GM19452 (cell line): ENCODE data around the gene LTBP1.
A peak's percentile ranks its signal among the peaks of the same experiment; 100 is the strongest.

Experiments
- ATAC-seq: cut with Tn5 transposase; IDR thresholded peaks from one replicate; pipeline ENCODE4 v1.9.1; 2021; ENCODE audit not compliant: unreplicated experiment

LTBP1 gene

DNA sequence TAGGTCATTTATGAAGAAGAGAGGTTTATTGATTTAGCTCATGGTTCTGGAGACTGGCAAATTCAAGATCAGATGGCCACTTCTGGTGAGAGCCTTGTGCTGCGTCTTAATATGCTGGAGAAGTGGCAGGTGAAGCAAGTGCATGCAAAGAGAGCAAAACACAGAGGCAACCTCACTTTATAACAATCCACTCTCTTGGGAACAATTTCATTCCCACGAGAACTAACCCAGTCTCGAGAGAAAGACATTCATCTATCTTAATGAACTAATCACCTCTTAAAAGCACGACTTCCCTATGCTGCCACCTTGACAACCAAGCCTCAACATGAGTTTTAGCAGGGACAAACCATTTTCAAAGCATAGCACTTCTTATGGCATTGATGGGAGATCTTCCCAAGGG, 343.2 kb downstream of the LTBP1 start:
- no peak for ATAC-seq

DNA sequence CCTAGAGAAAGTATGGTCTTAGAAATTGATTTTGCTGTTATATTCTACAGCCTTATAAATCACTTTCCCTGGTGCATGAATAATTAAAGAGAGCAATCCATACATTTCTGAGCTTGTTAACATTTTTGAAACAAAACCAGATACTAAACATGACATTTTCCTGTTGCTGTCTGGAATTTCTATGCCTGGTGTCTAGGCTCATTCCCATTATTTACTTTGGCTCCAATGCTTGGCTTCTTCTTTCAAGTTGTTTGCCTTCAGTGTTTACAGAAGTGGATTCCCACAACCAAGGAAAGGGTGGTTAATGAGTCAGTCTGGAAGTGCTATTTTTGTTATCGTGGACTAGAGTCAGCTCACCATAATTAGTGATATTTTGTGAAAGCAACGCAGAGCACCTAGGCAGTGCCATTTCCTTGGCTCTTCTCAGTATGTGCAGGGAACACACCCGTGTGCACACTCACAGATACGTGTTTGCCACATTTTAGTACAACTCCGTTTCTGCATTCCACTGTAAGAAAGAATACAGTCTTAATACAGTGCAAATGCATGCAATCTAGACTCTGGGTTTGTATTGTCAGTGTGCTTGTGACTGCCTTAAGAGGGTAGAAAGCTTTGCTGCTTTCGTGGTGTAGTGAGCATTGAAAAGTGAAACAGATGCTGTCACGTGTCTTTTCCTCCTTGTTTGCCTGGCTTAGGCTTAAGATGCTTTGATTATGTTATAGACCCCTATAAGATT, 344.7 kb downstream of the LTBP1 start:
- no peak for ATAC-seq

DNA sequence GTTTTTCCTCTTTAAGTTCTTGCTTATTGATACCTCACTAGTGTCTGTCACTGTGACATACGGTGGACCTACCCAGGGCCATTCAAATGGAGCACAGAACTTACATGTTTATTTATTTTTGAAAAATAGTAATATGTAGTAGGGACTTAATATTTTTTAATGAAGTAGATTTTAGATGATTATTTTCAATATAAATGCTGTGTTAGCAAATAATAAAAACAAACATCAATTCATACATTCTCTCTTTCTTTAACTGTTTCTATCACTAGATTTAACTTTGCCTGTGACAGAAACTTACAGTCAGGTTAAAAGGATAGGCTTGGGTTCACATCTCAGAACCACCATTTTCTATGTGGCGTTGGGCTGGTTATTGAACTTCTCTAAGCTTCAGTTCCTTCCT, 345.3 kb downstream of the LTBP1 start:
- no peak for ATAC-seq

DNA sequence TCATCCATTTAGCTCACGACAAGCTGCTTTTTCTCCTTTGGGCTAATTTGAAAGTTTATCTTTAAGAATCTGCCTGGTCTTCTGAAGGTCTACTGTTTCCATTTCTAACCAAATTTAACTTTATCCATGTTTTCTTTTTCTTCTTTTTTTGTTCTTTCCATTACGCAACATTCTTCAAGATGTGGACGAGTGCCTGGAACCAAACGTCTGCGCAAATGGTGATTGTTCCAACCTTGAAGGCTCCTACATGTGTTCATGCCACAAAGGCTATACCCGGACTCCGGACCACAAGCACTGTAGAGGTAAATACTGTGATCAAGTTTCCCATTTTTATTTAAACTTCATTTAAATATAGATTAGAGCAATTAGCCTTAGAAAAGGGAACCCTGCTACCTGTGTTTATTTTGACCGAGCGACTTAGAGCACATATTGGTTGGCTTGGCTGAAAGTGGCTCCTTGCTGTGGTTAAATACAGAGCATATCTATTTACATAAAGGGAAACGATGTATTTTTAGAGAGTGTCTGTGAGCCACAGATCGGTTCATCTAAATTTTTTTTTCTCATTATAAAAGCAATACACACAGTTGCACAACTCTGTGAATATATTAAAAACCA, 346.3 kb downstream of the LTBP1 start:
- no peak for ATAC-seq

DNA sequence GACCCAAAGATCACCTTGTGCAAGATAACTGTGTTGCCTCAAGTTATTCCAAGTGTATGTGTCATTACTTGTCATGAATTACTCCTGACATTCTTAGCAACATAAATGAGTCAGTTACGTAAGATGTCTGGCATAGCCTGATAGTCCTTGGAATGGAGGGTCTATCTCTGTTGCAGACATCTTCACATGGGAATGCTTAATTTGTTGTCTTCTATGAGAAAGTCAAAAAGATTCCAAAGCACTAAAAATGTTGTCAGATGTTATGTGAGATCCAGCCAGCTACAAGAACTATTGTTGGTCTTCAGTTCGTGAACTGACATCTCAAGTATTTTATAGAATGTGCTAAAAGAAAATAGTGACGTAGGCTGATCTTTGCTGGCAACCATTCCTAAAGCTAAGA, 351.5 kb downstream of the LTBP1 start:
- ATAC-seq = no peak

DNA sequence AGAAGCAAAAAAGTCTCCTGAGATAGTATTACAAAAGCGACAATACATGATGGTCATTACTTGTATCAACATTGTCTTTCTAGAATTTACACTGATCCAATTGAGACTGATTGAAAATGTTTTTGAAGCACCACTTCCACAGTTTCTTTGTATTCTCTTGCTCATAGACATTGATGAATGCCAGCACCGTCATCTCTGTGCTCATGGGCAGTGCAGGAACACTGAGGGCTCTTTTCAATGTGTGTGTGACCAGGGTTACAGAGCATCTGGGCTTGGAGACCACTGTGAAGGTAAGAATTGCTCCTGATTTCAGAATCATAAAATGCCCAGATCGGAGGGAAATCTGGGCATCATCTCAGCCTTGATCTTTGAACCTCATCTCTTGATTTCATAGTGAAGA, 354.6 kb downstream of the LTBP1 start:
- no peak for ATAC-seq

DNA sequence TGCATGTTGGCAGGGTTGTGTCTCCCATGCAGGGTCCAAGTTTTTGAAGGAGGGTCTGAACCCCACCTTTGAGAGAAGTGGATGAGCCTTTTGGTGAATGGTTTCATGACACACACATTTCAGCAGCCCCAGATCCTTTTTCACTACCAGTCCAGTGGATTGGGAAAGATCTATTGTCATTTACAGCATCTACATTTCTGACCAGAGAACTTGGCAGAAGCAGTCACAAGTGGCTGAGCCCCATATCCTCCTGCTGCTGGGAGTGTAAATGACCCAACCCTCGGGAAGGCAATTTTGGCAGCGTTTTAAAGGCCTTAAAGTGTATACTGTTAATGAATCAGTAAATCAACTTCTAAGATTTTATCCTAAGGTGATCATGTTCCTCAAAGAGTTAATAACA, 355.6 kb downstream of the LTBP1 start:
- no peak for ATAC-seq

DNA sequence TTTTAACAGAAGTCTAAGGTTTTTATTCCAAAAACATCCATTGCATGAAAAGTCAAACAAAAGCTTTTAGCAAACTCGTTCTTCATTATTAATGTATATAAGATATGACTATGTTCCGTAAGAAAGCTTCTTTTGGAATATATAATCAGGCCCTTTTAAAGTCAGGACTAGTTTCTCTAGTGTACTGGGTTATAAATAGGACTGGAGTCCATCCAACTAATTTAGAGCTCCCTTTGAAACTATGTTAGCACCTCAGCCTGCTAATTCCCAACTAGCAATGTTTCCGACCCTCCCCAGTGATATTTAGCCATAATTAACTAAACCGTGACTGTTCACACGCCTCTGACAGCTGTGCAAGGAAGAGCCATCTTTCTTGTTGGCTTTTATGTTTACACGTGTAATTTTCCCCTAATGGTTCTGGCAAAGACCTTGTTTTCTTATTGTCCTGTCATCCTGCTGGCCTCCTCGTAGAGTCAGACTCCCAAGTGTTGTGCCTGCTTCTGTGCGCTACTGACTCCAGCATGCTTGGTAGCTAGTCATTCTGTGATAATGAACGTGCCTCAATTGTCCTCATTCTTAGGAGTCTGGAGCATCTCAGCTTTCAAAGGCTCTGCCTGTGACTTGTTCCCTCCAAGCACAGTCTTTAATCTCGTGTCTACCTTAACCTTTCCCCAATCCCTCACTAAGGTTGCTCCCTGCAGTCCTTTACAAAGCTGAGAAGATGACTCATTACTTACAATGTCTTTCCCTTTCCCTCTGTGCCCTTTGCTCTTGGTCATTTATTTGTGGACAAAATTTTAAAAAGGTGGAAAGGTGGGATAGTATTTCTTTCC, 357.5 kb downstream of the LTBP1 start:
- ATAC-seq = no peak

DNA sequence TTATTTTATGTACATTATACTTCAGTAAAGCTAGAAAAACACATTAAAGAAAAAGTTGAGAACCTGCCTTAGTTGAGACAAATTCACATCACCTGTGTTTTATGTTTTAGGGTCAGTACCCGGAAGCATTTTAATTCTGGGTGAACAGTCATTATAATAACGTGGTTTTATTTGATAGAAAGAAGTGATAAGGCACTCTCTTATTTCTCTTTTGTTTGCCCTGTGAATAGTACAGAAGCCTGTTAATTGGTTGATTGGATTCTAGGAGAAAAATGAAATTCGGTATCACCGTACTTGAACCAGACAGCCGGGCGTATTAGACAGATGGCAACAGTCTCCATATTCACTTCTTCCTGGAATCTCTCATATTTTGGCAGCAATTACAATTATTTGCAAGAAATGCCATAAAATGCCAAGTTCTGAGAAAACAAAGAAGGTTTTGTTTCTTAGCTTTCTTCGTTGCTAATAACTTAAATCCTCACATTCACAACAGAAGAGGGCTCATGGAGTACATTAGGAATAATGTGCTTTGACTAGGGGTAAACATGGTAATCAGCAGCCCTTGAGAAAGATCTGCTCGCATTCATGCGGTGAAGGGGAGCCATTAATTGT, 361.0 kb downstream of the LTBP1 start:
- ATAC-seq = no peak

DNA sequence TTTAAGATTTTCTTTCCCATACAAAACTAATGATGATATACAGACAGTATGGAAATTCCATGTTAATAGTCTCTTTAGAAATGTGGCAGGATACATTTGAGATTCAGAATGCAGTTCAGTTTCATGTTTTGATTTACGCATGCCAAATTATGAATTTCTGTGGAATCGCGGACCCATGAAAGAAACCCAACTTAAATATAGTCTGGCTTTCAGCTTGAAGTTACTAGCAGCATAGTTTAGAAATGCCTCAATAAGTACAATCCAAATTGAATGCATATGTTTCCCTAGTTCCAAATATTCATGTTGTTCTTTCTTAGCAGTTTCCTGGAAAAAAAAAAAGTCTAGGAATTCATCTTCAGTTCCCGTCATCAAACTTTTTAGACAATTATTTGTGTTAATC, 365.6 kb downstream of the LTBP1 start:
- no peak for ATAC-seq

DNA sequence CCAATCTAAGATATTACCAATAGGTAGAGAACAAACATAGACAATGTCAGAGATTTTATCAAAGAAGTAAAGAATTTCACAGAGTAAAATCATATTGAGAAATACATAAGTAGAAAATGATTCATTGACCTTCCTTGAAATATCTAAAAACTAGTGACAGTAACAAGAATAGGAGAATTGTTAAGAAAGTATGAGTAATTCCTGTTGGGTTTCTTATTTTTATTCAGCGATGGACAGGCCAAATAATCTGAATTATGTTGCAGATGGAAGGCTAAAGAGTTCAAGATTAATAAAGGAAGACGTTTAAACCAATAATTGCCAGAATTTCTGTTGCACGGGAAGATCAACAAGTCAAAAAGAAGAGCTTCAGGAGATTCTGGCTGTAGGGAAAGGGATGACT, 366.3 kb downstream of the LTBP1 start:
- no peak for ATAC-seq

DNA sequence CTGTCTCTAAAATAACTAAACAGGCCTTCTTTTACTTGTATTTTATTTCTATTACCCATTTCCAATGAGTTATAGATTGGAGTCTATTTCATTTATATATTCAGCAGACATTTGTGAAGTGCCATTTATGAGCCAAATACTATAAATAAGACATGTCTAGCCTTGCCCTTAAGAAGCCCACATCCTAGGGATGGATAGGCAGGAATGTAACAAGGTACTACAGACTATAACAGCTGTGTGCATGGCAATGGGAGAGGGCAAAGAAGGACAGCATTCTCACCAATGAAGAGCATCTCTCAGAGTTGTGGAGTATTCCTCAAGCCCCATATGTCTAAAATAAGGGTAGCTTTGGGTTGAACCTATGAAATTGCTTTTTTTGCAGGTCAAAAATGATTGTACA, 367.8 kb downstream of the LTBP1 start:
- no peak for ATAC-seq

DNA sequence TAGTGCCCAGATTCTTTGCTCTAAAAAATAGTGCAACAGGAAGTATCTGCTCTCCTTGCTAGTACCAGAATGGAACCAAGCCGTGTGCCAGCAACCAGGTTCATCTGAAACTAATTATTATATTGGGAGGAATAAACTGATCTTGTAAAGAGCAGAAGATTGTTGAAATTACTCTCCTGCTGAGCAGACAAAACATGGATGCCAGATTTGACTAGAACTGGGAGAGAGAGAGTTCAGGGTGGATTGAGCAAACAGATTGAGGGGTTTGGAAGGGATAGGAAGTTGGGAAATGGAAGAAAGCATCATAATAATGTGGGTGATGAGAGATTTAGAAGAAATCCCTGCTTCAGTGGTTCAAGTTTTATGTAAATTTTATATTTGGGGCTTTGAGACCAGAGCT, 369.6 kb downstream of the LTBP1 start:
- ATAC-seq = no peak

DNA sequence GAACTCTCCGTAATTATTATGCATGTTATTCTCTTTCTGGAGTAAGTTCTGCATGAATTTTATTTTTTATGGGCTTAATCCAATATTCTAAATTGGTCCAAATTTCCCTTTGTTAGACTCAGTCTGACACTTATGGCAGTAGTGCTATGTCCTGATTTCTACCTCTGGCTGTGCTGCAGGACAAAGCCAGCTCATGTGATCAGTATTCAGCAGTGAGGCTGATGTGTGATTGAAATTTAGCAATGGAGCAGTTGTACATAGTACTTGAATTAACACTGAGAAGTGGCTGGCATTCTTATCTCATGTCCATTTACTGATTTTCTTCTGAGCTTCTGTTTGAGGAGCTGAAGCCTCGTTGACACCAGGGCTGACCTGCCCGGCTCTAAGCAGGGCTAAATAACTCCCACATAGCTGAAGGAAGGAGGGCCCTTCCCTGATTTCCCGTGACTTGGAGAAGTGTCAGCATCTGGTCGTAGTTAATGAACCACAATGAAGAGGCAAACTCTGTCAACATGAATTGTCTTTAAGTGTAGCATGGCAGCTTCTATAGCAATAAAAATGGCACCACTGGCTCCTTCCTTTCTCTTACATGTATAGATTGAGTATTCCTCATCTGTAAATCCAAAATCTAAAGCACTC, 370.7 kb downstream of the LTBP1 start:
- ATAC-seq = no peak

DNA sequence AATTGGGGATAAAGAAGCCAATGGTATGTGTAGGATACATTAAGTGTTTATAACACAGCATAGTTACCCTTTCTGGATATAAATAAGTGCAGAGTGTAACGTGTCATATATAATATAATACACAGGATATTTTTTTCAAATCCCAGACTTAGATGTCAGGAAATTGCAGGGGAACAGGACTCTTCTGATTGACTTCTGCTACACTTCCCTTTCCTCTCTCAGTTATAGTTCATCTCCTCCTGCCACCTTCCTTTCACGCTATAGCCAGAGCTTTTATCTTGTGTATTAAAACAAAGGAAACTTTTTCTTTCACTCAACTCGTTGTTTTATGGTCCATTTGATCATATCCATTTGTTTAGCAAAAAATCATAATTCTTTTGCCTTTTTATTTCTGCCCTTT, 371.7 kb downstream of the LTBP1 start:
- ATAC-seq = no peak

DNA sequence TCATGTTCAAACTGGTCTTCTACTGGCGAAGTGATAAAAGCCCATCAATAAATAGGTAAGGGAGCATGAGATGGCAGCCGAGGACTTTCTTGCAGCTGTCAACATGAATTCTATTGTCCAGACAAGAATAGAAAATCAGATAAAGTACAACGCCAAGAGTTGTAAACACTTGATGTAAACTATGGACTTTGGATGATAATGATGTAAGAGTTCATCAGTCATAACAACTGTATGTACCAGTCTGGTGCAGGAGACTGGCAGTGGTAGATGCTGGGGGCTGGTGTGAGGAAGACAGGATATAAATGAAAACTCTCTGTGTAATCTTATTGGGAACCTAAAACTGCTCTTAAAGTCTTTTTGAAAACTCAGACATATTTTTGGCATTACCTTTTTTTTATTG, 373.8 kb downstream of the LTBP1 start:
- ATAC-seq = no peak

DNA sequence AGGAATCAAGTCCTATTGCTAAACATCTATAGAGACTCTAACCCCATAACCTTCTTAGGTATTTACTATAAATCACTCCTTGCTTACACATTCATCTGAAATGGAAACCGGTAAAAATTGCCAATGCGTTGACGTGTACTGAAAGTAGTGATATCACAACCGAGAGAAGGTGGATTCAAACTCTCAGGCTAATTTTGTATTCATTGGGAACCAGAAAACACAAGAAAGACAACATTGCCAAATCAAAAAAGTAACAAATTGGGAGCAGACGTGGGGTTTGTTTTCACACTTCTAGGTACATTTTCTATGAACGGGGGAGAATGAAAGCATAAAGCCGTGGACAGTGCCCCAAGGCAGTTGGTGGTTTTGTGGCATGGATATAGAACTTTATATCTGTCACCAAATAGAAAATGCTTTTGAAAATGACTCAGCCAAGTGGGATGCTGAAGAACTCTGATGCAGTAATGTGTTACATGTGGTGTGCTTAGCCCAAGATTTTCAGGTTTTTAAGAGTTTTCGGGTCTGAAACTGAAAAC, 374.6 kb downstream of the LTBP1 start:
- ATAC-seq = peak; percentile 72

DNA sequence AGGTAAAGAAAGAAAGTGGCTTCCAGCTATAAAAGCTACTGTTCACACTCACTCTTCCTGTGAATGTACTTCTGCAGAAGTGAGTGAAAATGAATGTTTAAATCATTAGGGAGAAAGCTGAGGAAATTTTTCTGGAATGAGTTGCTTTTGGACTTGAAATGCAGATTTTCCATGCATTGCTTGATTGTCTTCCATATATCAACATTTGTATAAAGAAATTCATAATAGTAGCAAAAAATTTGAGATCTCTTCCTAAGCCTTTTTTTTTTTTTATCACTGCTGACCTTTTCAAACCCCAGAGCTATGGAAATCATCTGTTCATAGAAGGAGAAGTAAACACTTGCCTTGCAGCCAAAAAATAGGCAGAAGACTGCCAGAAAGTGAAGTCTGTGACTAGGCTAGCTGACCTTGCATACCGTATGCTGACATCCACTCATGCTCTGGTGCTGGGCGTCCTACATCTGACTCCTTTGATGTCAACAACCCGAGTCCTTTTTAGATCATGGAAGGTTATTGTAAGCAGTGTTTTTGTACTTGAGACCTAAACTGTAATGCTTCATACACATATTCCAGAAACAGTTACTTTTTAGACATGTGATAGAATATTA, 375.2 kb downstream of the LTBP1 start:
- ATAC-seq = no peak

DNA sequence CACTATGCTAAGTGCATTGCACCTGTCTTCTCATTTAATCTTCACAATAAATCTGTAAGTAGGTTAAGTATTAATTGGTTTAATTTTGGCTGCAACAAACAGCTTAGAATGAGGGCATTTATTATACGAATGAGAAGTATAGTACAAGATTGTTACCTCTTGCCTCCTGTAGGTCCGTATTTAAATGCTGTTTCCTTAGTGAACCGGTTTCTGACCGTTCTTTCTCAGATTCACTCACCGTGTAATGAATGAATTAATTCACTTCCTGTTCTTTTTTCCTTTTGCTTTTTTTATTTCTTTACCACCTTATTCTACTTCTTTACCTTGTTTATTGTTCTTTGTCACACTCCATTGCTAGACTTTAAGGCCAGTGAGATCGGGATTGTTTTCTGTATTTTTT, 375.9 kb downstream of the LTBP1 start:
- no peak for ATAC-seq

DNA sequence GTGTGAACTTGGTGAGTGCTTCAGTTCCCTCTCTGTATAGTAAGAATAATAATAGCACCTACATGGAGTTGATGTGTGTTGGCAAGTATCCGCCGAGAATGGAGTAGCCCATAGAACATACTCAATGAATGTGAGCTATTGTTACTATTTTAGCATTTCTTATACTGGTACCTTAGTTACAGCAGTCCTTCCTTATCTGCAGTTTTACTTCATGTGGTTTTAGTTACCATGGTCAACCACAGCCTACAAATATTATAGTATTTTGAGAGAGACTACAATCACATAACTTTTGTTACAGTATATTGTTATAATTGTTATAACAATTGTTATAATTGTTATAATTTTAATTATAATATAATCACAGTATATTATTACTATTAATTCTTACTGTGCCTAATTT, 377.2 kb downstream of the LTBP1 start:
- ATAC-seq = no peak

DNA sequence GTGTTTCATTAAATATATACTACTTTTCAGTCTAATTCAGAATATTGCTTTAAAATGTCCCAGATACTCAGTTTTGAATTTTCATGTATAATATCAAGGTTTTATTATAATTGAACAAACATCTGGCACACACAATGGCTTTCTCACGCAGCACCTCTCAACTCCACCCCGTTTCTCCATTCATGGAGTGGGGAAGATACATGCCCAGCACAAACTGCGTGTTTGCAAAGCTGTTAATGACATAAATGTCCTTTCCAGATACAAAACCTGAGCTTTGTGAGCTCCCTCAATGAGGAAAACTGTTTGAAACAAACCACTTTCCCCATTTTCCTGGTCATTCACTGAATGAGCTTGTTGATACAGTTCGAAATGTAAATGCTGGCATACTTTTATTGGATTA, 379.3 kb downstream of the LTBP1 start:
- ATAC-seq = no peak
